A673 (cell line): Measurements from ENCODE around the gene MYD88.

Source experiments
- EZH2 ChIP-seq: fragments of 200-600 bp; sonication (generic); IDR thresholded peaks from 2 replicates; pipeline ENCODE4 v1.6.1; 2017; ENCODE audit warnings: borderline replicate concordance, low read depth, mild to moderate bottlenecking, mixed read lengths, antibody characterized with exemption, low read length; ENCODE audit not compliant: poor library complexity, severe bottlenecking
- TF ChIP-seq, protein P1 (sequence below): fragments of 300-800, 200-600 bp; sonication (generic); conservative IDR thresholded peaks from 2 replicates; pipeline ENCODE4 v1.5.1; 2017; ENCODE audit warnings: low read depth, mild to moderate bottlenecking, antibody characterized with exemption, low read length, moderate library complexity, mixed read lengths

DNA sequence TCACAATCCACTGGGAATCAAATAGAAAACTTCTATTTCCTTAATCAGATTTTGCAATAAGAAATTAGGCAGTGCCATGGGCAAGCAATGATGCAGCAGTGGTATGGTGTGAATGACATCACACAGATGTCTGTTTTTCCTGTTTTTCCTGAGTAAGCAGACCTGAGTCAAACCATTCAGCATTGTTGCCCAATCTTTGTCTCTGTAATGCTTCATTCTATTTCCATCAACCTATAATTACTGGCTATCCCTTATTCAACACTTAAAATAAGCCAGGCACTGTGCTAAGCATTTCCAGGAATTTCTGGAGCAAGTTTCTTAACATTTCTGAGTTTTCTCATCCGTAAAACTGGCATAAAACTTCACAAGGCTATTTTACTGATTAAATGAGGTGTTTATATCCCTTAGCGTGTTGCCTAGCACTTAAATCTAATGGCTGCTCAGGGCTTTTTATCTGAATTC lies 15.6 kb downstream of the MYD88 start:
- TF ChIP-seq, protein P1, sequence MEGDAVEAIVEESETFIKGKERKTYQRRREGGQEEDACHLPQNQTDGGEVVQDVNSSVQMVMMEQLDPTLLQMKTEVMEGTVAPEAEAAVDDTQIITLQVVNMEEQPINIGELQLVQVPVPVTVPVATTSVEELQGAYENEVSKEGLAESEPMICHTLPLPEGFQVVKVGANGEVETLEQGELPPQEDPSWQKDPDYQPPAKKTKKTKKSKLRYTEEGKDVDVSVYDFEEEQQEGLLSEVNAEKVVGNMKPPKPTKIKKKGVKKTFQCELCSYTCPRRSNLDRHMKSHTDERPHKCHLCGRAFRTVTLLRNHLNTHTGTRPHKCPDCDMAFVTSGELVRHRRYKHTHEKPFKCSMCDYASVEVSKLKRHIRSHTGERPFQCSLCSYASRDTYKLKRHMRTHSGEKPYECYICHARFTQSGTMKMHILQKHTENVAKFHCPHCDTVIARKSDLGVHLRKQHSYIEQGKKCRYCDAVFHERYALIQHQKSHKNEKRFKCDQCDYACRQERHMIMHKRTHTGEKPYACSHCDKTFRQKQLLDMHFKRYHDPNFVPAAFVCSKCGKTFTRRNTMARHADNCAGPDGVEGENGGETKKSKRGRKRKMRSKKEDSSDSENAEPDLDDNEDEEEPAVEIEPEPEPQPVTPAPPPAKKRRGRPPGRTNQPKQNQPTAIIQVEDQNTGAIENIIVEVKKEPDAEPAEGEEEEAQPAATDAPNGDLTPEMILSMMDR: no peak
- no peak for TF ChIP-seq EZH2
